BJ (cell line): Measurements from ENCODE around the gene C19orf47. TPM values are rescaled to one million over a fixed set of nuclear protein-coding genes. Genes with fewer than 3 reads are reported as not detected.

Experiments used
- CTCF ChIA-PET: fragments of 350-600 bp; formaldehyde crosslinking; extraction: SDS; loops from one replicate; lab custom pipeline; 2021; ENCODE audit warnings: antibody characterized with exemption, inconsistent platforms; lab: Yijun Ruan, JAX
- POLR2A ChIA-PET: fragments of 300-600 bp; sonication (Branson Sonifier 250); formaldehyde crosslinking; extraction: SDS; loops from one replicate; lab custom pipeline; 2021; ENCODE audit warnings: antibody characterized with exemption; lab: Charles Lee
- DNase-seq: peaks from one replicate; pipeline ENCODE4 v3.0.0-alpha.2; 2011; ENCODE audit warnings: low read depth
- H3K27me3 ChIP-seq: 2 replicates; pipeline ENCODE4 v1.6.0; 2011; ENCODE audit warnings: low read length; ENCODE audit not compliant: control insufficient read depth, insufficient read depth
- H3K36me3 ChIP-seq: 2 replicates; pipeline ENCODE4 v1.5.1; 2011; ENCODE audit warnings: low read length; ENCODE audit not compliant: control insufficient read depth, insufficient read depth
- H3K4me3 ChIP-seq: 2 replicates; pipeline ENCODE4 v1.5.1; 2011; ENCODE audit warnings: low read depth, mild to moderate bottlenecking, control low read depth, low read length
- CTCF ChIP-seq: IDR thresholded peaks from 2 replicates; pipeline ENCODE4 v1.5.1; 2011; ENCODE audit warnings: low read depth, mild to moderate bottlenecking, control low read depth, inconsistent platforms, low read length, moderate library complexity; ENCODE audit not compliant: insufficient read depth
- polyA plus RNA-seq: library from polyadenylated mRNA; depleted of rRNA; stranded (reverse); fragments of >200 nt; gene quantifications from 2 replicates; pipeline ENCODE4 v1.2.3, GENCODE V29; 2011

Gene C19orf47
- polyA plus RNA-seq, 1 experiment, result 25.2 TPM

- Histone ChIP-seq H3K36me3 (no peaks in the 10 kb centered on the region), H3K4me3 (no peak overlapping the region), H3K27me3 (0 out of 2 replicates have a peak, but pooled peaks cover 2% of the 10 kb centered on the region)
- no peak for DNase-seq
- POLR2A ChIA-PET, result no interaction called here
- no peak for TF ChIP-seq CTCF
- CTCF ChIA-PET, result interaction anchor here (1.0 kb wide), 1 partner anchor 31 kb away, joined by 3 read pairs; no protein-coding TSS in a partner anchor
Observed at GRCh38 chr19:40389404-40390083, 41.3 kb upstream of the C19orf47 start.

GRCh38 chr19:40388481-40388880 lies 40.3 kb upstream of the C19orf47 start:
- 0 out of 2 replicates have a peak, but pooled peaks cover 2% of the 10 kb centered on the region for H3K27me3 ChIP-seq
- H3K36me3 ChIP-seq, result no peaks in the 10 kb centered on the region
- H3K4me3 ChIP-seq, result no peak overlapping the region
- CTCF ChIA-PET, result interaction anchor here (1.0 kb wide), 1 partner anchor 32 kb away, joined by 3 read pairs; no protein-coding TSS in a partner anchor
- POLR2A ChIA-PET, result no interaction called here
- no peak for DNase-seq
- TF ChIP-seq CTCF, result no peak

- no peak for DNase-seq
- CTCF ChIA-PET, result no interaction called here
Observed at GRCh38 chr19:40387155-40387554, 39.0 kb upstream of the C19orf47 start.

GRCh38 chr19:40383668-40384248 lies 35.6 kb upstream of the C19orf47 start:
- Histone ChIP-seq H3K36me3 (no peaks in the 10 kb centered on the region), H3K4me3 (no peak overlapping the region), H3K27me3 (0 out of 2 replicates have a peak, but pooled peaks cover 2% of the 10 kb centered on the region)
- POLR2A ChIA-PET, result no interaction called here
- no peak for DNase-seq
- TF ChIP-seq CTCF, result no peak
- CTCF ChIA-PET, result interaction anchor here (0.7 kb wide), 1 partner anchor 140 kb away, joined by 3 read pairs; no protein-coding TSS in a partner anchor

More at GRCh38 chr19:40387155-40387554, 39.0 kb upstream of the C19orf47 start:
- Histone ChIP-seq H3K36me3 (no peaks in the 10 kb centered on the region), H3K27me3 (0 out of 2 replicates have a peak, but pooled peaks cover 2% of the 10 kb centered on the region), H3K4me3 (no peak overlapping the region)
- POLR2A ChIA-PET, result no interaction called here
- no peak for TF ChIP-seq CTCF

- Histone ChIP-seq H3K4me3 (no peak overlapping the region), H3K36me3 (peaks cover 5% of the 10 kb centered on the region; the same call in 1 of the 2 replicates), H3K27me3 (0 out of 2 replicates have a peak, but pooled peaks cover 2% of the 10 kb centered on the region)
- no peak for DNase-seq
- ChIA-PET POLR2A (no interaction called here), CTCF (no interaction called here)
- peak; percentile 9; the same call in 1 of the 2 replicates for TF ChIP-seq CTCF
Observed at GRCh38 chr19:40381321-40381720, 33.1 kb upstream of the C19orf47 start.
